GM18505 (cell line): ENCODE results near the gene TOMM34.
A peak's percentile ranks its signal among the peaks of the same experiment; 100 is the strongest.

ENCODE experiments used
- ATAC-seq: cut with Tn5 transposase; IDR thresholded peaks from one replicate; pipeline ENCODE4 v1.9.1; 2021; ENCODE audit not compliant: unreplicated experiment
- POLR2A ChIP-seq: IDR thresholded peaks from 4 replicates; pipeline ENCODE4 v1.6.1; 2011; ENCODE audit warnings: borderline replicate concordance; ENCODE audit not compliant: insufficient read depth, insufficient read length; ENCODE audit errors: extremely low read depth

TOMM34 gene

GRCh38 chr20:44910690-44911262 is 49.4 kb downstream of the TOMM34 start:
- no peak for ATAC-seq
- TF ChIP-seq POLR2A, result no peak

- TF ChIP-seq POLR2A, result peak; percentile 76
Measured at GRCh38 chr20:44909872-44910689, 50.1 kb downstream of the TOMM34 start, which contains the start of gene PABPC1L. TSS of gene PABPC1L (plus strand) at chr20:44910060. CDS start at chr20:44910144, 84 bp downstream.

GRCh38 chr20:44908987-44909871 is 51.0 kb downstream of the TOMM34 start:
- ATAC-seq, result peak; percentile 7
- TF ChIP-seq POLR2A, result no peak

More at GRCh38 chr20:44909872-44910689, 50.1 kb downstream of the TOMM34 start, which contains the start of gene PABPC1L:
- ATAC-seq, result peak; percentile 85

- TF ChIP-seq POLR2A, result no peak
- no peak for ATAC-seq
Measured at GRCh38 chr20:44904377-44904776, 55.8 kb downstream of the TOMM34 start.

- TF ChIP-seq POLR2A, result no peak
- ATAC-seq, result no peak
Measured at GRCh38 chr20:44901974-44902373, 58.2 kb downstream of the TOMM34 start.

- no peak for TF ChIP-seq POLR2A
- ATAC-seq, result no peak
Measured at GRCh38 chr20:44900231-44900854, 59.9 kb downstream of the TOMM34 start.

- ATAC-seq, result no peak
- TF ChIP-seq POLR2A, result no peak
Measured at GRCh38 chr20:44897133-44897532, 63.1 kb downstream of the TOMM34 start.

- no peak for TF ChIP-seq POLR2A
- no peak for ATAC-seq
Measured at GRCh38 chr20:44896583-44896982, 63.6 kb downstream of the TOMM34 start.

GRCh38 chr20:44894959-44895358 is 65.2 kb downstream of the TOMM34 start:
- ATAC-seq, result no peak
- TF ChIP-seq POLR2A, result no peak
